Gastrocnemius medialis (tissue), 4 donors: ENCODE results near the gene SIK3. TPM values are rescaled to one million over a fixed set of nuclear protein-coding genes. Genes with fewer than 3 reads are reported as not detected.

Experiments used
- ATAC-seq, 2 donors: fragments of 150-250 bp; one replicate each; pipeline ENCODE4 v1.9.1; 2016
- DNase-seq, 2 donors: peaks; one replicate each; pipeline ENCODE4 v3.0.0-alpha.2; 2019
- H3K27ac ChIP-seq, 4 donors: fragments of 200-600 bp; sonication (generic); 1 replicate in 1 of 4; 2 replicates in 3 of 4; pipeline ENCODE4 v1.5.1; 2016 to 2018; ENCODE audit warnings: mild to moderate bottlenecking in 2 of 4, moderate library complexity in 1 of 4
- H3K27me3 ChIP-seq, 3 donors: fragments of 200-600 bp; sonication (generic) in 2 of 3; 1 replicate in 1 of 3; 2 replicates in 2 of 3; pipeline versions ENCODE4 v1.5.1 to v1.6.0; 2016 to 2019; ENCODE audit warnings: mild to moderate bottlenecking in 1 of 3, moderate library complexity in 1 of 3
- H3K36me3 ChIP-seq, 2 donors: fragments of 200-600 bp; sonication (generic) in 1 of 2; one replicate each; pipeline ENCODE4 v1.5.1; 2017 to 2018
- H3K4me1 ChIP-seq, 2 donors: fragments of 200-600 bp; sonication (generic) in 1 of 2; one replicate each; pipeline ENCODE4 v1.5.1; 2016 to 2017; ENCODE audit warnings: mild to moderate bottlenecking in 2 of 2
- H3K4me3 ChIP-seq, 4 donors: fragments of 200-600 bp; sonication (generic) in 3 of 4; 1 replicate in 1 of 4; 2 replicates in 3 of 4; pipeline ENCODE4 v1.5.1; 2016 to 2019; ENCODE audit warnings: mild to moderate bottlenecking in 2 of 4
- H3K9me3 ChIP-seq, 3 donors: fragments of 200-600 bp; sonication (generic) in 2 of 3; 1 replicate in 1 of 3; 2 replicates in 2 of 3; pipeline ENCODE4 v1.5.1; 2016 to 2019
- CTCF ChIP-seq, 5 experiments: fragments of 450-650 bp in 3 of 5; fragments of 200-600 bp in 2 of 5; sonication (generic) in 2 of 5; IDR thresholded peaks in 4 of 5; conservative IDR thresholded peaks in 1 of 5; 1 replicate in 4 of 5; 2 replicates in 1 of 5; pipeline ENCODE4 v1.5.1; 2016 to 2019; ENCODE audit warnings: antibody characterized with exemption in 5 of 5, mild to moderate bottlenecking in 3 of 5, moderate library complexity in 3 of 5
- POLR2A ChIP-seq, 2 donors: fragments of 450-650 bp; IDR thresholded peaks; one replicate each; pipeline ENCODE4 v1.6.1; 2017; ENCODE audit warnings: antibody characterized with exemption in 2 of 2, mild to moderate bottlenecking in 2 of 2, moderate library complexity in 2 of 2
- in situ Hi-C, 4 donors: fragments of 200-750 bp; cut with MboI; loops; one replicate each; pipeline versions ENCODE4 v1.15.0 to v1.8.0; 2017; ENCODE audit warnings: low sequenced_read_pairs in 4 of 4
- intact Hi-C: fragments of 100-400 bp; cut with DNase I; formaldehyde crosslinking; loops from one replicate; pipeline ENCODE4 v1.15.1; 2023; ENCODE audit warnings: low total_unique reads
- total RNA-seq, 4 donors: library from RNA; depleted of rRNA; stranded (reverse); fragments of >200 nt; gene quantifications; one replicate each; pipeline versions ENCODE4 v1.1.0 to v1.2.3, GENCODE V29; 2016

Gene SIK3
- total RNA-seq, 4 donors from 2014 or later, result 34.4 to 42.4 (median 37.2) TPM

GRCh38 chr11:117020869-117021564 lies 77.2 kb downstream of the SIK3 start:
- in situ Hi-C loops, result no loop called here
- peaks cover 4 to 9% of the 10 kb centered on the region in 2 donors for H3K4me1 ChIP-seq
- intact Hi-C loops, result no loop called here

GRCh38 chr11:117020287-117020686 lies 77.9 kb downstream of the SIK3 start:
- H3K27me3 ChIP-seq, result no peaks in the 10 kb centered on the region
- ATAC-seq (no peak), DNase-seq (no peak)
- H3K27ac ChIP-seq, result no peak overlapping the region
- intact Hi-C loops, result no loop called here
- TF ChIP-seq POLR2A (IDR thresholded peaks at IDR 0.05) (no peak), CTCF (IDR thresholded peaks at IDR 0.05 in 4 of 5, conservative IDR thresholded peaks at IDR 0.05 in 1 of 5) (no peak)
- no peaks in the 10 kb centered on the region for H3K36me3 ChIP-seq
- H3K9me3 ChIP-seq, result no peaks in the 10 kb centered on the region
- H3K4me3 ChIP-seq, result no peak overlapping the region
- peaks cover 4 to 9% of the 10 kb centered on the region in 2 donors for H3K4me1 ChIP-seq
- in situ Hi-C loops, result no loop called here

More at GRCh38 chr11:117020869-117021564, 77.2 kb downstream of the SIK3 start:
- no peaks in the 10 kb centered on the region for H3K9me3 ChIP-seq
- TF ChIP-seq POLR2A (IDR thresholded peaks at IDR 0.05) (no peak), CTCF (IDR thresholded peaks at IDR 0.05 in 4 of 5, conservative IDR thresholded peaks at IDR 0.05 in 1 of 5) (no peak)
- H3K36me3 ChIP-seq, result no peaks in the 10 kb centered on the region
- H3K4me3 ChIP-seq, result no peak overlapping the region
- ATAC-seq (no peak), DNase-seq (no peak)
- H3K27me3 ChIP-seq, result no peaks in the 10 kb centered on the region
- H3K27ac ChIP-seq, result no peak overlapping the region

GRCh38 chr11:117019871-117020270 lies 78.4 kb downstream of the SIK3 start:
- Histone ChIP-seq H3K9me3 (no peaks in the 10 kb centered on the region), H3K36me3 (no peaks in the 10 kb centered on the region), H3K27me3 (no peaks in the 10 kb centered on the region), H3K4me1 (peaks cover 4 to 9% of the 10 kb centered on the region in 2 donors), H3K27ac (no peak overlapping the region), H3K4me3 (no peak overlapping the region)
- ATAC-seq (no peak), DNase-seq (no peak)
- in situ Hi-C loops (no loop called here), intact Hi-C loops (no loop called here)
- TF ChIP-seq POLR2A (IDR thresholded peaks at IDR 0.05) (no peak), CTCF (IDR thresholded peaks at IDR 0.05 in 4 of 5, conservative IDR thresholded peaks at IDR 0.05 in 1 of 5) (no peak)

- Histone ChIP-seq H3K36me3 (no peaks in the 10 kb centered on the region), H3K27me3 (no peaks in the 10 kb centered on the region), H3K4me1 (peaks cover 2 to 5% of the 10 kb centered on the region in 2 donors), H3K9me3 (no peaks in the 10 kb centered on the region), H3K4me3 (no peak overlapping the region), H3K27ac (no peak overlapping the region)
- no peak for TF ChIP-seq CTCF (IDR thresholded peaks at IDR 0.05 in 4 of 5, conservative IDR thresholded peaks at IDR 0.05 in 1 of 5)
- TF ChIP-seq POLR2A (IDR thresholded peaks at IDR 0.05), result no peak
- DNase-seq (no peak), ATAC-seq (no peak)
- in situ Hi-C loops (no loop called here), intact Hi-C loops (no loop called here)
Measured at GRCh38 chr11:117017456-117017855, 80.8 kb downstream of the SIK3 start.

GRCh38 chr11:117016747-117017146 lies 81.5 kb downstream of the SIK3 start:
- Histone ChIP-seq H3K27ac (no peak overlapping the region), H3K36me3 (no peaks in the 10 kb centered on the region), H3K4me3 (no peak overlapping the region), H3K27me3 (no peaks in the 10 kb centered on the region), H3K9me3 (no peaks in the 10 kb centered on the region), H3K4me1 (peaks cover 0 to 5% of the 10 kb centered on the region in 2 donors)
- in situ Hi-C loops, result no loop called here
- ATAC-seq, result no peak
- intact Hi-C loops, result no loop called here
- DNase-seq, result no peak
- TF ChIP-seq CTCF (IDR thresholded peaks at IDR 0.05 in 4 of 5, conservative IDR thresholded peaks at IDR 0.05 in 1 of 5) (no peak), POLR2A (IDR thresholded peaks at IDR 0.05) (no peak)
